K562 (cell line): ENCODE results near the gene CWF19L1. TPM values are rescaled to one million over a fixed set of nuclear protein-coding genes. Genes with fewer than 3 reads are reported as not detected.

Experiments
- ARNT ChIP-seq, 2 experiments: fragments of 450-650 bp; IDR thresholded peaks; 2 replicates each; pipeline ENCODE4 v1.6.1; 2016; ENCODE audit warnings: mild to moderate bottlenecking in 1 of 2
- ATF1 ChIP-seq, 2 experiments: fragments of 450-650 bp in 1 of 2; IDR thresholded peaks; 2 replicates each; pipeline ENCODE4 v1.6.1; 2016; ENCODE audit warnings: missing compliant biosample characterization in 1 of 2, missing genetic modification characterization in 1 of 2
- CREB1 ChIP-seq, 2 experiments: sonication (generic) in 1 of 2; formaldehyde crosslinking in 1 of 2; IDR thresholded peaks; 2 replicates each; pipeline versions ENCODE4 v1.6.1 to v1.8.0; 2012 to 2022; ENCODE audit warnings: inconsistent platforms in 1 of 2, mild to moderate bottlenecking in 1 of 2, missing genetic modification reagents in 1 of 2, moderate library complexity in 1 of 2
- E2F8 ChIP-seq: fragments of 450-650 bp; IDR thresholded peaks from 2 replicates; pipeline ENCODE4 v1.7.1; 2018; ENCODE audit warnings: mild to moderate bottlenecking, low read depth; ENCODE audit not compliant: partially characterized antibody
- ETV6 ChIP-seq, 3 experiments: fragments of 150-350 bp in 1 of 3; sonication (generic) in 1 of 3; formaldehyde crosslinking in 1 of 3; IDR thresholded peaks; 2 replicates each; pipeline versions ENCODE4 v1.6.1 to v1.8.0; 2014 to 2022; ENCODE audit warnings: borderline replicate concordance in 2 of 3, low read depth in 2 of 3, antibody characterized with exemption in 1 of 3, low read length in 1 of 3, mild to moderate bottlenecking in 1 of 3, missing genetic modification reagents in 1 of 3
- FOXP1 ChIP-seq: sonication (generic); formaldehyde crosslinking; IDR thresholded peaks from 2 replicates; pipeline ENCODE4 v1.8.0; 2022; ENCODE audit warnings: mild to moderate bottlenecking, missing genetic modification reagents
- FOXP4 ChIP-seq: sonication (generic); formaldehyde crosslinking; IDR thresholded peaks from 2 replicates; pipeline ENCODE4 v1.8.0; 2022; ENCODE audit warnings: mild to moderate bottlenecking, missing genetic modification reagents, borderline replicate concordance
- GTF2E2 ChIP-seq: fragments of 200-800 bp; sonication (Bioruptor generic); IDR thresholded peaks from 2 replicates; pipeline ENCODE4 v1.6.1; 2016; ENCODE audit warnings: missing genetic modification characterization, missing compliant biosample characterization
- KDM5B ChIP-seq: fragments of 200-600 bp; sonication (generic); IDR thresholded peaks from 2 replicates; pipeline ENCODE4 v1.6.1; 2012; ENCODE audit warnings: low read depth, mild to moderate bottlenecking, moderate library complexity, low read length, control low read depth, inconsistent platforms; ENCODE audit not compliant: insufficient replicate concordance
- MEF2D ChIP-seq: conservative IDR thresholded peaks from 2 replicates; pipeline ENCODE4 v1.6.1; 2016; ENCODE audit warnings: low read depth, missing genetic modification characterization, missing compliant biosample characterization
- NCOA1 ChIP-seq: fragments of 450-650 bp; IDR thresholded peaks from 2 replicates; pipeline ENCODE4 v1.6.1; 2016; ENCODE audit warnings: low read depth
- NKRF ChIP-seq: fragments of 450-650 bp; IDR thresholded peaks from 2 replicates; pipeline ENCODE4 v1.6.1; 2016; ENCODE audit warnings: borderline replicate concordance
- PHF8 ChIP-seq: fragments of 200-600 bp; sonication (generic); IDR thresholded peaks from 2 replicates; pipeline ENCODE4 v1.6.1; 2012; ENCODE audit warnings: mixed run types, mild to moderate bottlenecking, inconsistent platforms, low read length, moderate library complexity, borderline replicate concordance
- RFX7 ChIP-seq: fragments of 250-450 bp; sonication (Bioruptor Pico); IDR thresholded peaks from 2 replicates; pipeline ENCODE4 v1.5.1; 2021; ENCODE audit warnings: mild to moderate bottlenecking
- SP1 ChIP-seq: sonication (generic); formaldehyde crosslinking; IDR thresholded peaks from 2 replicates; pipeline ENCODE4 v1.8.1; 2022; ENCODE audit warnings: mild to moderate bottlenecking, missing genetic modification reagents
- XRCC4 ChIP-seq: IDR thresholded peaks from one replicate; pipeline ENCODE4 v1.6.1; 2011; ENCODE audit not compliant: insufficient read depth, insufficient read length; ENCODE audit errors: extremely low read depth
- ZKSCAN8 ChIP-seq: fragments of 200-800 bp; sonication (Bioruptor generic); IDR thresholded peaks from 2 replicates; pipeline ENCODE4 v1.6.1; 2016; ENCODE audit warnings: missing genetic modification characterization, missing compliant biosample characterization
- ZNF146 ChIP-seq: IDR thresholded peaks from one replicate; pipeline ENCODE4 v1.6.1; 2018; ENCODE audit warnings: missing compliant biosample characterization; ENCODE audit not compliant: unreplicated experiment
- polyA plus RNA-seq, 8 experiments: library from polyadenylated mRNA; depleted of rRNA in 4 of 8; stranded (reverse) in 5 of 8; unstranded in 3 of 8; fragments of >200 nt; fragmentation: Nextera tagmentation in 2 of 8; fragmentation: Illumina TruSeq in 1 of 8; extraction: Ambion mirVana in 2 of 8; extraction: Trizol in 1 of 8; gene quantifications; 2 replicates each; pipeline versions ENCODE4 v1.2.1 to v1.2.3, GENCODE V29; 2011 to 2014; ENCODE audit warnings: inconsistent platforms in 1 of 8, missing spikeins in 1 of 8
- total RNA-seq, 7 experiments: library from RNA; depleted of rRNA in 6 of 7; stranded (reverse); fragments of >200 nt in 6 of 7; fragmentation: Illumina TruSeq in 2 of 7; extraction: Trizol in 2 of 7; gene quantifications; 2 replicates each; pipeline versions ENCODE4 v1.2.1 to v1.2.3, GENCODE V29; 2011 to 2021; ENCODE audit warnings: low replicate concordance in 1 of 7

Gene CWF19L1
- total and polyA plus RNA-seq, 9 of the 15 experiments (the other 6 are each of a cell fraction or from before 2014, with no cell fraction given): 19.5 to 49.9 (median 30.9) TPM

- no peak for TF ChIP-seq E2F8
- TF ChIP-seq PHF8: peak; percentile 96
- no peak for TF ChIP-seq ZNF146 (CRISPR knock-in tag)
- TF ChIP-seq NCOA1: no peak
- TF ChIP-seq ARNT (IDR thresholded peaks at IDR 0.05): no peak
- peak; percentile 81 for TF ChIP-seq KDM5B
- peak; percentile 92 for TF ChIP-seq NKRF
- TF ChIP-seq CREB1 (IDR thresholded peaks at IDR 0.05): no peak; the same call in 1 of the 2 replicates
- peak; percentile 54; the same call in 1 of the 2 replicates for TF ChIP-seq CREB1 (CRISPR knock-in tag; IDR thresholded peaks at IDR 0.05)
- peak; percentile 90 for TF ChIP-seq GTF2E2 (tag)
- TF ChIP-seq XRCC4: no peak
- 0 out of 2 replicates have a peak, but pooled peaks have one; percentile 41 for TF ChIP-seq SP1 (CRISPR knock-in tag)
- peak; percentile 31; the same call in 1 of the 2 replicates for TF ChIP-seq FOXP1 (CRISPR knock-in tag)
- no peak for TF ChIP-seq ZKSCAN8 (CRISPR knock-in tag)
- TF ChIP-seq ETV6 (IDR thresholded peaks at IDR 0.05; ENCODE audit: borderline replicate concordance in 1 of 2, low read depth in 2 of 2, low read length in 1 of 2): no peak
- TF ChIP-seq ETV6 (CRISPR knock-in tag; IDR thresholded peaks at IDR 0.05; ENCODE audit: borderline replicate concordance): no peak
- no peak for TF ChIP-seq RFX7
- TF ChIP-seq ATF1 (CRISPR knock-in tag; IDR thresholded peaks at IDR 0.05): no peak
- peak; percentile 48 for TF ChIP-seq ATF1 (tag; IDR thresholded peaks at IDR 0.05)
- TF ChIP-seq FOXP4 (CRISPR knock-in tag): no peak
- no peak for TF ChIP-seq MEF2D (tag)
These were observed 18.9 kb upstream of the CWF19L1 start, which contains the start of gene BLOC1S2 (continued) for GRCh38 chr10:100286051-100287033.
